ENCODE measurements around the gene ATP10A.
"Not testable (repeated sequence)": the region's sequence is repeated elsewhere in the genome, so short reads cannot be mapped to it uniquely, and the experiment has no call there.

Gene ATP10A

GRCh38 chr15:25883463-25884259 lies 20.5 kb upstream of the ATP10A start:
- DNase-seq = no peak

GRCh38 chr15:25882466-25882865 lies 19.3 kb upstream of the ATP10A start:
- DNase-seq = no peak

GRCh38 chr15:25880877-25881276 lies 17.8 kb upstream of the ATP10A start:
- not testable (repeated sequence) for DNase-seq

GRCh38 chr15:25880411-25880810 lies 17.3 kb upstream of the ATP10A start:
- no peak for DNase-seq

GRCh38 chr15:25879438-25879837 lies 16.3 kb upstream of the ATP10A start:
- DNase-seq = no peak

- DNase-seq = no peak
These were observed 14.6 kb upstream of the ATP10A start for GRCh38 chr15:25877681-25878080.

GRCh38 chr15:25876231-25877140 lies 13.4 kb upstream of the ATP10A start:
- DNase-seq = no peak

- no peak for DNase-seq
These were observed 12.4 kb upstream of the ATP10A start for GRCh38 chr15:25875566-25875965.

- no peak for DNase-seq
These were observed 11.3 kb upstream of the ATP10A start for GRCh38 chr15:25874379-25874778.

- DNase-seq = no peak
These were observed 8.3 kb upstream of the ATP10A start for GRCh38 chr15:25871403-25871802.

- no peak for DNase-seq
These were observed 7.8 kb upstream of the ATP10A start for GRCh38 chr15:25870938-25871337.

- no peak for DNase-seq
These were observed 6.6 kb upstream of the ATP10A start for GRCh38 chr15:25869701-25870100.

- no peak for DNase-seq
These were observed 3.7 kb upstream of the ATP10A start for GRCh38 chr15:25866874-25867273.

- DNase-seq = no peak
These were observed 3.1 kb upstream of the ATP10A start for GRCh38 chr15:25866251-25866650.

GRCh38 chr15:25864966-25865365 lies 1.8 kb upstream of the ATP10A start:
- no peak for DNase-seq

GRCh38 chr15:25863968-25864580 lies 947 bp upstream of the ATP10A start:
- DNase-seq = no peak

- no peak for DNase-seq
These were observed 536 bp downstream of the ATP10A start for GRCh38 chr15:25862472-25863110.

- no peak for DNase-seq
These were observed 1.1 kb downstream of the ATP10A start for GRCh38 chr15:25862071-25862471.

GRCh38 chr15:25860885-25861866 lies 2.0 kb downstream of the ATP10A start:
- no peak for DNase-seq

- no peak for DNase-seq
These were observed 3.1 kb downstream of the ATP10A start for GRCh38 chr15:25859838-25860645.
